K562 (cell line): Measurements from ENCODE around the gene CRB2. TPM values are rescaled to one million over a fixed set of nuclear protein-coding genes. Genes with fewer than 3 reads are reported as not detected.

Experiments used
- ADNP ChIP-seq: fragments of 200-800 bp; sonication (Bioruptor generic); IDR thresholded peaks from 2 replicates; pipeline ENCODE4 v1.6.1; 2016; ENCODE audit warnings: missing genetic modification characterization, missing compliant biosample characterization
- ARID3B ChIP-seq: fragments of 250-450 bp; sonication (Bioruptor Pico); IDR thresholded peaks from 2 replicates; pipeline ENCODE4 v1.4.0; 2020; ENCODE audit warnings: borderline replicate concordance
- CCAR2 ChIP-seq: fragments of 200-400 bp; formaldehyde crosslinking; IDR thresholded peaks from 2 replicates; pipeline ENCODE4 v1.6.1; 2017; ENCODE audit warnings: mild to moderate bottlenecking, low read depth, low read length
- EP400 ChIP-seq: fragments of 450-650 bp; IDR thresholded peaks from 2 replicates; pipeline ENCODE4 v1.6.1; 2017; ENCODE audit warnings: antibody characterized with exemption, mild to moderate bottlenecking, moderate library complexity
- MXD1 ChIP-seq: fragments of 250-450 bp; sonication (Bioruptor Pico); IDR thresholded peaks from 2 replicates; pipeline ENCODE4 v1.8.0; 2021; ENCODE audit warnings: borderline replicate concordance, mild to moderate bottlenecking, moderate library complexity; ENCODE audit not compliant: poor library complexity, severe bottlenecking
- RB1 ChIP-seq: fragments of 450-650 bp; IDR thresholded peaks from 2 replicates; pipeline ENCODE4 v1.6.1; 2017; ENCODE audit warnings: low read depth, mild to moderate bottlenecking
- RBM25 ChIP-seq: fragments of 200-400 bp; formaldehyde crosslinking; IDR thresholded peaks from 2 replicates; pipeline ENCODE4 v1.6.1; 2018; ENCODE audit warnings: low read length, low read depth, moderate library complexity; ENCODE audit not compliant: severe bottlenecking
- RFX7 ChIP-seq: fragments of 250-450 bp; sonication (Bioruptor Pico); IDR thresholded peaks from 2 replicates; pipeline ENCODE4 v1.5.1; 2021; ENCODE audit warnings: mild to moderate bottlenecking
- SAP30 ChIP-seq: fragments of 200-600 bp; sonication (generic); IDR thresholded peaks from 2 replicates; pipeline ENCODE4 v1.6.1; 2012; ENCODE audit warnings: borderline replicate concordance, low read depth, mild to moderate bottlenecking, moderate library complexity, low read length, control low read depth, inconsistent platforms; ENCODE audit not compliant: insufficient read depth, poor library complexity, severe bottlenecking
- TCFL5 ChIP-seq: fragments of 250-450 bp; sonication (Bioruptor Pico); conservative IDR thresholded peaks from 2 replicates; pipeline ENCODE4 v1.6.1; 2021; ENCODE audit warnings: mild to moderate bottlenecking, moderate library complexity, matching md5 sums
- polyA plus RNA-seq, 8 experiments: library from polyadenylated mRNA; depleted of rRNA in 4 of 8; stranded (reverse) in 5 of 8; unstranded in 3 of 8; fragments of >200 nt; fragmentation: Nextera tagmentation in 2 of 8; fragmentation: Illumina TruSeq in 1 of 8; extraction: Ambion mirVana in 2 of 8; extraction: Trizol in 1 of 8; gene quantifications; 2 replicates each; pipeline versions ENCODE4 v1.2.1 to v1.2.3, GENCODE V29; 2011 to 2014; ENCODE audit warnings: inconsistent platforms in 1 of 8, missing spikeins in 1 of 8
- total RNA-seq, 7 experiments: library from RNA; depleted of rRNA in 6 of 7; stranded (reverse); fragments of >200 nt in 6 of 7; fragmentation: Illumina TruSeq in 2 of 7; extraction: Trizol in 2 of 7; gene quantifications; 2 replicates each; pipeline versions ENCODE4 v1.2.1 to v1.2.3, GENCODE V29; 2011 to 2021; ENCODE audit warnings: low replicate concordance in 1 of 7
- TF ChIP-seq, protein P1 (sequence below), 2 experiments: fragments of 450-650 bp; IDR thresholded peaks; 2 replicates each; pipeline ENCODE4 v1.6.1; 2018; ENCODE audit warnings: mild to moderate bottlenecking in 2 of 2, low read depth in 1 of 2; ENCODE audit not compliant: partially characterized antibody in 2 of 2
- TF ChIP-seq, protein P2 (sequence below): fragments of 250-450 bp; sonication (Bioruptor Pico); IDR thresholded peaks from 2 replicates; pipeline ENCODE4 v1.8.0; 2022; ENCODE audit warnings: moderate library complexity, mild to moderate bottlenecking, inconsistent platforms
- TF ChIP-seq, protein P3 (sequence below): sonication (generic); formaldehyde crosslinking; IDR thresholded peaks from 2 replicates; pipeline ENCODE4 v1.8.0; 2023; ENCODE audit warnings: missing genetic modification reagents, mild to moderate bottlenecking, borderline replicate concordance

CRB2 gene
- total and polyA plus RNA-seq, 9 of the 15 experiments (the other 6 are each of a cell fraction or from before 2014, with no cell fraction given): 0.13 to 1.2 (median 0.25) TPM; not detected in 2

- TF ChIP-seq, protein P1, sequence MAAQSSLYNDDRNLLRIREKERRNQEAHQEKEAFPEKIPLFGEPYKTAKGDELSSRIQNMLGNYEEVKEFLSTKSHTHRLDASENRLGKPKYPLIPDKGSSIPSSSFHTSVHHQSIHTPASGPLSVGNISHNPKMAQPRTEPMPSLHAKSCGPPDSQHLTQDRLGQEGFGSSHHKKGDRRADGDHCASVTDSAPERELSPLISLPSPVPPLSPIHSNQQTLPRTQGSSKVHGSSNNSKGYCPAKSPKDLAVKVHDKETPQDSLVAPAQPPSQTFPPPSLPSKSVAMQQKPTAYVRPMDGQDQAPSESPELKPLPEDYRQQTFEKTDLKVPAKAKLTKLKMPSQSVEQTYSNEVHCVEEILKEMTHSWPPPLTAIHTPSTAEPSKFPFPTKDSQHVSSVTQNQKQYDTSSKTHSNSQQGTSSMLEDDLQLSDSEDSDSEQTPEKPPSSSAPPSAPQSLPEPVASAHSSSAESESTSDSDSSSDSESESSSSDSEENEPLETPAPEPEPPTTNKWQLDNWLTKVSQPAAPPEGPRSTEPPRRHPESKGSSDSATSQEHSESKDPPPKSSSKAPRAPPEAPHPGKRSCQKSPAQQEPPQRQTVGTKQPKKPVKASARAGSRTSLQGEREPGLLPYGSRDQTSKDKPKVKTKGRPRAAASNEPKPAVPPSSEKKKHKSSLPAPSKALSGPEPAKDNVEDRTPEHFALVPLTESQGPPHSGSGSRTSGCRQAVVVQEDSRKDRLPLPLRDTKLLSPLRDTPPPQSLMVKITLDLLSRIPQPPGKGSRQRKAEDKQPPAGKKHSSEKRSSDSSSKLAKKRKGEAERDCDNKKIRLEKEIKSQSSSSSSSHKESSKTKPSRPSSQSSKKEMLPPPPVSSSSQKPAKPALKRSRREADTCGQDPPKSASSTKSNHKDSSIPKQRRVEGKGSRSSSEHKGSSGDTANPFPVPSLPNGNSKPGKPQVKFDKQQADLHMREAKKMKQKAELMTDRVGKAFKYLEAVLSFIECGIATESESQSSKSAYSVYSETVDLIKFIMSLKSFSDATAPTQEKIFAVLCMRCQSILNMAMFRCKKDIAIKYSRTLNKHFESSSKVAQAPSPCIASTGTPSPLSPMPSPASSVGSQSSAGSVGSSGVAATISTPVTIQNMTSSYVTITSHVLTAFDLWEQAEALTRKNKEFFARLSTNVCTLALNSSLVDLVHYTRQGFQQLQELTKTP (IDR thresholded peaks at IDR 0.05; ENCODE audit: low read depth in 1 of 2, partially characterized antibody in 2 of 2): no peak
- TF ChIP-seq CCAR2 (no peak), TCFL5 (CRISPR knock-in tag) (no peak), SAP30 (no peak), EP400 (no peak), RB1 (peak; percentile 62; the same call in 1 of the 2 replicates), MXD1 (no peak), ADNP (no peak), ARID3B (no peak), RBM25 (peak; percentile 89), RFX7 (CRISPR knock-in tag) (no peak)
- TF ChIP-seq, protein P2, sequence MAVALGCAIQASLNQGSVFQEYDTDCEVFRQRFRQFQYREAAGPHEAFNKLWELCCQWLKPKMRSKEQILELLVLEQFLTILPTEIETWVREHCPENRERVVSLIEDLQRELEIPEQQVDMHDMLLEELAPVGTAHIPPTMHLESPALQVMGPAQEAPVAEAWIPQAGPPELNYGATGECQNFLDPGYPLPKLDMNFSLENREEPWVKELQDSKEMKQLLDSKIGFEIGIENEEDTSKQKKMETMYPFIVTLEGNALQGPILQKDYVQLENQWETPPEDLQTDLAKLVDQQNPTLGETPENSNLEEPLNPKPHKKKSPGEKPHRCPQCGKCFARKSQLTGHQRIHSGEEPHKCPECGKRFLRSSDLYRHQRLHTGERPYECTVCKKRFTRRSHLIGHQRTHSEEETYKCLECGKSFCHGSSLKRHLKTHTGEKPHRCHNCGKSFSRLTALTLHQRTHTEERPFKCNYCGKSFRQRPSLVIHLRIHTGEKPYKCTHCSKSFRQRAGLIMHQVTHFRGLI (CRISPR knock-in tag): no peak
- TF ChIP-seq, protein P3, sequence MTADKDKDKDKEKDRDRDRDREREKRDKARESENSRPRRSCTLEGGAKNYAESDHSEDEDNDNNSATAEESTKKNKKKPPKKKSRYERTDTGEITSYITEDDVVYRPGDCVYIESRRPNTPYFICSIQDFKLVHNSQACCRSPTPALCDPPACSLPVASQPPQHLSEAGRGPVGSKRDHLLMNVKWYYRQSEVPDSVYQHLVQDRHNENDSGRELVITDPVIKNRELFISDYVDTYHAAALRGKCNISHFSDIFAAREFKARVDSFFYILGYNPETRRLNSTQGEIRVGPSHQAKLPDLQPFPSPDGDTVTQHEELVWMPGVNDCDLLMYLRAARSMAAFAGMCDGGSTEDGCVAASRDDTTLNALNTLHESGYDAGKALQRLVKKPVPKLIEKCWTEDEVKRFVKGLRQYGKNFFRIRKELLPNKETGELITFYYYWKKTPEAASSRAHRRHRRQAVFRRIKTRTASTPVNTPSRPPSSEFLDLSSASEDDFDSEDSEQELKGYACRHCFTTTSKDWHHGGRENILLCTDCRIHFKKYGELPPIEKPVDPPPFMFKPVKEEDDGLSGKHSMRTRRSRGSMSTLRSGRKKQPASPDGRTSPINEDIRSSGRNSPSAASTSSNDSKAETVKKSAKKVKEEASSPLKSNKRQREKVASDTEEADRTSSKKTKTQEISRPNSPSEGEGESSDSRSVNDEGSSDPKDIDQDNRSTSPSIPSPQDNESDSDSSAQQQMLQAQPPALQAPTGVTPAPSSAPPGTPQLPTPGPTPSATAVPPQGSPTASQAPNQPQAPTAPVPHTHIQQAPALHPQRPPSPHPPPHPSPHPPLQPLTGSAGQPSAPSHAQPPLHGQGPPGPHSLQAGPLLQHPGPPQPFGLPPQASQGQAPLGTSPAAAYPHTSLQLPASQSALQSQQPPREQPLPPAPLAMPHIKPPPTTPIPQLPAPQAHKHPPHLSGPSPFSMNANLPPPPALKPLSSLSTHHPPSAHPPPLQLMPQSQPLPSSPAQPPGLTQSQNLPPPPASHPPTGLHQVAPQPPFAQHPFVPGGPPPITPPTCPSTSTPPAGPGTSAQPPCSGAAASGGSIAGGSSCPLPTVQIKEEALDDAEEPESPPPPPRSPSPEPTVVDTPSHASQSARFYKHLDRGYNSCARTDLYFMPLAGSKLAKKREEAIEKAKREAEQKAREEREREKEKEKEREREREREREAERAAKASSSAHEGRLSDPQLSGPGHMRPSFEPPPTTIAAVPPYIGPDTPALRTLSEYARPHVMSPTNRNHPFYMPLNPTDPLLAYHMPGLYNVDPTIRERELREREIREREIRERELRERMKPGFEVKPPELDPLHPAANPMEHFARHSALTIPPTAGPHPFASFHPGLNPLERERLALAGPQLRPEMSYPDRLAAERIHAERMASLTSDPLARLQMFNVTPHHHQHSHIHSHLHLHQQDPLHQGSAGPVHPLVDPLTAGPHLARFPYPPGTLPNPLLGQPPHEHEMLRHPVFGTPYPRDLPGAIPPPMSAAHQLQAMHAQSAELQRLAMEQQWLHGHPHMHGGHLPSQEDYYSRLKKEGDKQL: 0 out of 2 replicates have a peak, but pooled peaks have one; percentile 3
Measured at GRCh38 chr9:123353984-123354591, 1.9 kb upstream of the CRB2 start (continued).
